Hepatocyte (in vitro differentiated cells): ENCODE data around the gene HINFP. TPM values are rescaled to one million over a fixed set of nuclear protein-coding genes. Genes with fewer than 3 reads are reported as not detected.
A peak's percentile ranks its signal among the peaks of the same experiment; 100 is the strongest.

Experiments
- DNase-seq: peaks from one replicate; pipeline ENCODE4 v3.0.0-alpha.2; 2016; ENCODE audit warnings: low spot score
- H2AFZ ChIP-seq: fragments of 200-600 bp; sonication (generic); 2 replicates; pipeline ENCODE4 v1.6.0; 2016; ENCODE audit warnings: antibody characterized with exemption, mild to moderate bottlenecking
- H3K27ac ChIP-seq: fragments of 200-600 bp; sonication (generic); 2 replicates; pipeline ENCODE4 v1.5.1; 2016; ENCODE audit warnings: mild to moderate bottlenecking
- H3K27me3 ChIP-seq: fragments of 200-600 bp; sonication (generic); 2 replicates; pipeline ENCODE4 v1.6.1; 2016
- H3K36me3 ChIP-seq: fragments of 200-600 bp; sonication (generic); replicated peaks from 2 replicates; pipeline ENCODE4 v1.5.1; 2016; ENCODE audit warnings: low read depth; ENCODE audit not compliant: insufficient read depth
- H3K4me1 ChIP-seq: fragments of 200-600 bp; sonication (generic); 2 replicates; pipeline ENCODE4 v1.5.1; 2016; ENCODE audit warnings: mild to moderate bottlenecking, moderate library complexity; ENCODE audit not compliant: insufficient read depth
- H3K4me2 ChIP-seq: fragments of 200-600 bp; sonication (generic); 2 replicates; pipeline ENCODE4 v1.6.0; 2016
- H3K4me3 ChIP-seq: fragments of 200-600 bp; sonication (generic); 2 replicates; pipeline ENCODE4 v1.5.1; 2016; ENCODE audit warnings: mild to moderate bottlenecking
- H3K79me2 ChIP-seq: fragments of 200-600 bp; sonication (generic); 2 replicates; pipeline ENCODE4 v1.6.0; 2017; ENCODE audit warnings: mild to moderate bottlenecking
- H3K9me2 ChIP-seq: fragments of 200-600 bp; sonication (generic); replicated peaks from 2 replicates; pipeline ENCODE4 v1.6.0; 2017; ENCODE audit warnings: mild to moderate bottlenecking; ENCODE audit not compliant: insufficient read depth
- H3K9me3 ChIP-seq: fragments of 200-600 bp; sonication (generic); 2 replicates; pipeline ENCODE4 v1.5.1; 2016; ENCODE audit warnings: low read depth, mild to moderate bottlenecking
- H4K20me1 ChIP-seq: fragments of 200-600 bp; sonication (generic); 2 replicates; pipeline ENCODE4 v1.6.0; 2016; ENCODE audit warnings: mild to moderate bottlenecking; ENCODE audit not compliant: insufficient read depth, poor library complexity, severe bottlenecking
- CTCF ChIP-seq: fragments of 200-600 bp; sonication (generic); IDR thresholded peaks from 2 replicates; pipeline ENCODE4 v1.5.1; 2016; ENCODE audit warnings: antibody characterized with exemption, mild to moderate bottlenecking; ENCODE audit not compliant: poor library complexity
- EZH2 ChIP-seq: fragments of 200-600 bp; sonication (generic); IDR thresholded peaks from 2 replicates; pipeline ENCODE4 v1.6.1; 2016; ENCODE audit warnings: antibody characterized with exemption, mild to moderate bottlenecking, borderline replicate concordance
- EZH2phosphoT487 ChIP-seq: fragments of 200-600 bp; sonication (generic); IDR thresholded peaks from one replicate; pipeline ENCODE4 v1.6.1; 2018; ENCODE audit warnings: antibody characterized with exemption, mild to moderate bottlenecking, low read depth, moderate library complexity; ENCODE audit not compliant: unreplicated experiment, severe bottlenecking
- WGBS: methylation state at CpG from one replicate; pipeline ENCODE4 v1.1.6; 2016; ENCODE audit warnings: low lambda C conversion rate; ENCODE audit errors: missing lambda C conversion rate; 5-methylcytosine and 5-hydroxymethylcytosine counted together
- polyA plus RNA-seq: library from polyadenylated mRNA; unstranded; fragments of >200 nt; fragmentation: Nextera tagmentation; extraction: Ambion mirVana; gene quantifications from 2 replicates; pipeline ENCODE4 v1.2.1, GENCODE V29; 2016
- total RNA-seq: library from RNA; depleted of rRNA; stranded (reverse); fragments of >200 nt; gene quantifications from 2 replicates; pipeline ENCODE4 v1.2.3, GENCODE V29; 2014

Gene HINFP
- total and polyA plus RNA-seq, 2 experiments from 2014 or later: 19.8 to 25.3 TPM

DNA sequence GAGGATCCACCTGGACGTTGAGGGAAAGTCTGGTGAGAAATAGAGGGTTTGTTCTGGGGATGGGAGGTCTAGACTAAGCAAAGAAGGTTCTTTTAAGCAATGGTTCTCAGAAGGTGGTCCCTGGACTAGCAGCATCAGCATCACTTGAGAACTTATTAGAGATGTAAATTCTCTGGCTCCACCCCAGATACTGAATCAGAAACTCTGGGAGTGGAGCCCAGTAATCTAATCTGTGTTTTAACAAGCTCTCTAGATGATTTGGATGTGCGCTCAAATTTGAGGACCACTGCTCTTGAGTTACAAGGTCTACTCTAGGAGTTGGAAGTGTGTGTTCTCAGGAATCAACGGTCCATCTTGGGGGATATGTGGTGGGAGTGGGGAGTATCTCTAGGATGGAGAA lies 24.2 kb downstream of the HINFP start:
- H3K9me2 ChIP-seq: no peaks in the 10 kb centered on the region
- H3K4me1 ChIP-seq: no peaks in the 10 kb centered on the region
- peaks cover 40% of the 10 kb centered on the region for H3K27me3 ChIP-seq
- no peak overlapping the region for H3K4me3 ChIP-seq
- no peaks in the 10 kb centered on the region for H3K79me2 ChIP-seq
- no peaks in the 10 kb centered on the region for H3K9me3 ChIP-seq
- no peak overlapping the region for H3K4me2 ChIP-seq
- DNase-seq: no peak
- H3K27ac ChIP-seq: no peak overlapping the region
- WGBS: 65% methylated on average over 3 of the region's 3 CpGs
- no peaks in the 10 kb centered on the region for H3K36me3 ChIP-seq
- H4K20me1 ChIP-seq: no peaks in the 10 kb centered on the region
- no peak for TF ChIP-seq EZH2
- no peak for TF ChIP-seq EZH2phosphoT487
- no peak for TF ChIP-seq CTCF
- no peak overlapping the region for H2AFZ ChIP-seq

DNA sequence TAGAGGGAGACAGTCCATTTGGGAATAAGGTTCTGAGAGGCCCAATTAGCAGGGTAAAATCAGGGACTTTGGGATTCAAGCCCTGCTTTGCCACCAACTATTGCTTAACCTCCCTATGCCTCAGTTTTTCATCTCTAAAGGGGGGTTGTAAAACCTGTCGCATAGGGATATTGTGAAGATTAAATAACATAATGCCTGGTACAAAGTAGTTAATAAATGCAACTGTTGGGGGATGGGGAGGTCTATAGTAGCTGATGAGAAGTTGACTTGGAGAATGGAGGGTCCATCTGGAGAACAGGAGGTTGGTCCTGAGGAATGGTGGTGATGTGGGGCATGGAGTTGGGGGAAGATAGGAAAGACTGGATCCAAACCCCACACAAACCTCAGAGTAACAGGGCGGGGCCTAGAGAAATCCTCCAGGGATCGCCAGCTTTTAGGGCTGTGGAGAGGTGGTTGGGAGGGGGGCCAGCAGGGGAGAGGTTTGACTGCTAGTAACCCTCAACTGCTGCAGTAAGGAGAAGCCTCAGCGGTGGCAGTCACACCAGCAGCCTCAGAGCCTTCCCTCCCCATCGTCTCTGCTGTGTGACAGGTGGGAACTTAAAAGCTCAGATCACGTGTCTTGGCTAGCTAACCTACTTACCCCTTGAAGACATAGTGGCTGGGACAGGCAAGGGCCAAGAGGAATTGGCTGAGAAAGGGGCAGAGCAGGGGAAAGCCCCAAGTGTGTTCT lies 26.4 kb downstream of the HINFP start:
- WGBS: 44% methylated on average over 6 of the region's 6 CpGs
- Histone ChIP-seq H3K27me3 (peaks cover 48% of the 10 kb centered on the region), H3K4me3 (no peak overlapping the region), H3K9me2 (no peaks in the 10 kb centered on the region), H4K20me1 (no peaks in the 10 kb centered on the region), H3K27ac (no peak overlapping the region), H3K4me2 (no peak overlapping the region), H2AFZ (no peak overlapping the region), H3K79me2 (no peaks in the 10 kb centered on the region), H3K36me3 (no peaks in the 10 kb centered on the region), H3K9me3 (no peaks in the 10 kb centered on the region), H3K4me1 (no peaks in the 10 kb centered on the region)
- DNase-seq: no peak
- no peak for TF ChIP-seq EZH2phosphoT487
- TF ChIP-seq EZH2: peak; percentile 8

GRCh38 chr11:119148720-119149017 lies 27.3 kb downstream of the HINFP start:
- peak overlapping the region; percentile 98 for H3K4me2 ChIP-seq
- H4K20me1 ChIP-seq: no peaks in the 10 kb centered on the region
- no peaks in the 10 kb centered on the region for H3K9me2 ChIP-seq
- peak overlapping the region; percentile 78 for H2AFZ ChIP-seq
- H3K4me1 ChIP-seq: no peaks in the 10 kb centered on the region
- under 1% methylated on average over 16 of the region's 16 CpGs for WGBS
- no peak for TF ChIP-seq CTCF
- peak; percentile 23 for TF ChIP-seq EZH2
- H3K4me3 ChIP-seq: peak overlapping the region; percentile 64
- peaks cover 45% of the 10 kb centered on the region for H3K27me3 ChIP-seq
- no peaks in the 10 kb centered on the region for H3K9me3 ChIP-seq
- no peak overlapping the region for H3K27ac ChIP-seq
- no peaks in the 10 kb centered on the region for H3K79me2 ChIP-seq
- H3K36me3 ChIP-seq: no peaks in the 10 kb centered on the region
- DNase-seq: no peak

GRCh38 chr11:119149018-119149785 lies 27.8 kb downstream of the HINFP start, which contains the start of gene ABCG4:
Gene ABCG4, plus strand, starts transcription at chr11:119149052. Its CDS starts 914 bp downstream, at chr11:119149966.
- Histone ChIP-seq H2AFZ (peak within 1 kb of the TSS; percentile 78), H3K9me2 (no peaks in the 10 kb centered on the region), H3K4me3 (peak within 1 kb of the TSS; percentile 64), H3K4me2 (peak within 1 kb of the TSS; percentile 98), H3K9me3 (no peaks in the 10 kb centered on the region), H3K79me2 (no peaks in the 10 kb centered on the region), H3K27me3 (peaks cover 44% of the 10 kb centered on the region), H3K4me1 (no peaks in the 10 kb centered on the region), H3K27ac (no peak within 1 kb of the TSS), H3K36me3 (no peaks in the 10 kb centered on the region), H4K20me1 (no peaks in the 10 kb centered on the region)
- TF ChIP-seq EZH2: peak; percentile 72
- TF ChIP-seq EZH2phosphoT487: no peak
- no peak for TF ChIP-seq CTCF
- peak; percentile 49 for DNase-seq
- under 1% methylated on average over 33 of the region's 73 CpGs for WGBS
